HPDE6-E6E7 (cell line): ENCODE data around the gene ACAP3.

Experiments
- DNase-seq: peaks from one replicate; pipeline ENCODE4 v3.0.0; 2011; ENCODE audit warnings: missing footprints; ENCODE audit errors: extremely low spot score

The ACAP3 gene

GRCh38 chr1:1286313-1287261 is 21.1 kb downstream of the ACAP3 start:
- no peak for DNase-seq

GRCh38 chr1:1285611-1286311 is 22.0 kb downstream of the ACAP3 start:
- no peak for DNase-seq

- no peak for DNase-seq
Observed at GRCh38 chr1:1285102-1285571, 22.6 kb downstream of the ACAP3 start.

- no peak for DNase-seq
Observed at GRCh38 chr1:1284221-1285101, 23.3 kb downstream of the ACAP3 start.

- DNase-seq = no peak
Observed at GRCh38 chr1:1283821-1284220, 23.9 kb downstream of the ACAP3 start.

- DNase-seq = no peak
Observed at GRCh38 chr1:1282998-1283397, 24.7 kb downstream of the ACAP3 start.

GRCh38 chr1:1281533-1282321 is 26.0 kb downstream of the ACAP3 start:
- peak; percentile 82 for DNase-seq

- DNase-seq = no peak
Observed at GRCh38 chr1:1280782-1281481, 26.8 kb downstream of the ACAP3 start.

GRCh38 chr1:1279028-1279427 is 28.7 kb downstream of the ACAP3 start:
- no peak for DNase-seq

GRCh38 chr1:1278620-1279019 is 29.1 kb downstream of the ACAP3 start:
- no peak for DNase-seq

- no peak for DNase-seq
Observed at GRCh38 chr1:1275836-1276235, 31.9 kb downstream of the ACAP3 start.

- DNase-seq = no peak
Observed at GRCh38 chr1:1274931-1275431, 32.7 kb downstream of the ACAP3 start.

GRCh38 chr1:1274299-1274930 is 33.3 kb downstream of the ACAP3 start:
- DNase-seq = no peak

- DNase-seq = peak; percentile 92
Observed at GRCh38 chr1:1273512-1274298, 34.0 kb downstream of the ACAP3 start, which contains the start of gene UBE2J2. Gene UBE2J2 (minus strand): TSS chr1:1273854. CDS start chr1:1267992, 5,862 bp downstream.

GRCh38 chr1:1273209-1273511 is 34.6 kb downstream of the ACAP3 start:
- no peak for DNase-seq

GRCh38 chr1:1272341-1273208 is 35.2 kb downstream of the ACAP3 start:
- no peak for DNase-seq

- DNase-seq = no peak
Observed at GRCh38 chr1:1270813-1271212, 36.9 kb downstream of the ACAP3 start.

GRCh38 chr1:1268284-1268682 is 39.4 kb downstream of the ACAP3 start:
- no peak for DNase-seq
